Endothelial cell of umbilical vein (primary cell): ENCODE data around the gene MARS1.
"Not testable (repeated sequence)": the region's sequence is repeated elsewhere in the genome, so short reads cannot be mapped to it uniquely, and the experiment has no call there.

ENCODE experiments used
- FOS ChIP-seq: IDR thresholded peaks from 2 replicates; pipeline ENCODE4 v1.6.1; 2011; ENCODE audit warnings: mild to moderate bottlenecking, low read length, moderate library complexity, borderline replicate concordance; ENCODE audit not compliant: insufficient read depth
- MYC ChIP-seq: IDR thresholded peaks from one replicate; pipeline ENCODE4 v1.6.1; 2011; ENCODE audit warnings: mild to moderate bottlenecking, low read depth, low read length
- POLR2A ChIP-seq: IDR thresholded peaks from 2 replicates; pipeline ENCODE4 v1.6.1; 2012; ENCODE audit warnings: low read depth, mild to moderate bottlenecking, control low read depth, low read length
- TF ChIP-seq, protein P1 (sequence below), 2 donors: IDR thresholded peaks; 1 replicate in 1 of 2; 2 replicates in 1 of 2; pipeline ENCODE4 v1.5.1; 2011; ENCODE audit warnings: low read length in 2 of 2, mild to moderate bottlenecking in 2 of 2, moderate library complexity in 2 of 2, control low read depth in 1 of 2, inconsistent platforms in 1 of 2, low read depth in 1 of 2; ENCODE audit not compliant: insufficient read depth in 1 of 2; ENCODE audit errors: extremely low read depth in 1 of 2
- TF ChIP-seq, protein P2 (sequence below): IDR thresholded peaks from 2 replicates; pipeline ENCODE4 v1.6.1; 2011; ENCODE audit not compliant: insufficient read depth, insufficient read length

DNA sequence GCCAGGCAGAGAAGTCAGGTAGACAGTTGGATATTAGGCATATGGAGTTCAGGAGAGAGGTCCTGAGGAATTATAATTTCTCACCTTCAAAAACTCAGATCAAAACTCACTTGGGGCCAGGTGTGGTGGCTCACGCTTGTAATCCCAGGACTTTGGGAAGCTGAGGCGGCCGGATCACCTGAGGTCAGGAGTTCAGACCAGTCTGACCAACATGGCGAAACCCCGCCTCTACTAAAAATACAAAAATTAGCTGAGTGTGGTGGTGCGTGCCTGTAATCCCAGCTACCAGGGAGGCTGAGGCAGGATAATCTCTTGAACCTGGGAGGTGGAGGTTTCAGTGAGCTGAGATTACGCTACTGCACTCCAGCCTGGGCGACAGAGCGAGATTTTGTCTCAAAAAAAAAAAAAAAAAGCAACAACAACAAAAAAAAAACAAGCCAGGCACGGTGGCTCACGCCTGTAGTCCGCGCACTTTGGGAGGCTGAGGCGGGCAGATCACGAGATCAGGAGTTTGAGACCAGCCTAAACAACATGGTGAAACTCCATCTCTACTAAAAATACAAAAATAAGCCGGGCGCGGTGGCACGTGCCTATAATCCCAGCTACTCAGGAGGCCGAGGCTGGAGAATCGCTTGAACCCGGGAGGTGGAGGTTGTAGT, 14.6 kb downstream of the MARS1 start:
- TF ChIP-seq MYC, FOS, POLR2A: not testable (repeated sequence)
- TF ChIP-seq, protein P1, sequence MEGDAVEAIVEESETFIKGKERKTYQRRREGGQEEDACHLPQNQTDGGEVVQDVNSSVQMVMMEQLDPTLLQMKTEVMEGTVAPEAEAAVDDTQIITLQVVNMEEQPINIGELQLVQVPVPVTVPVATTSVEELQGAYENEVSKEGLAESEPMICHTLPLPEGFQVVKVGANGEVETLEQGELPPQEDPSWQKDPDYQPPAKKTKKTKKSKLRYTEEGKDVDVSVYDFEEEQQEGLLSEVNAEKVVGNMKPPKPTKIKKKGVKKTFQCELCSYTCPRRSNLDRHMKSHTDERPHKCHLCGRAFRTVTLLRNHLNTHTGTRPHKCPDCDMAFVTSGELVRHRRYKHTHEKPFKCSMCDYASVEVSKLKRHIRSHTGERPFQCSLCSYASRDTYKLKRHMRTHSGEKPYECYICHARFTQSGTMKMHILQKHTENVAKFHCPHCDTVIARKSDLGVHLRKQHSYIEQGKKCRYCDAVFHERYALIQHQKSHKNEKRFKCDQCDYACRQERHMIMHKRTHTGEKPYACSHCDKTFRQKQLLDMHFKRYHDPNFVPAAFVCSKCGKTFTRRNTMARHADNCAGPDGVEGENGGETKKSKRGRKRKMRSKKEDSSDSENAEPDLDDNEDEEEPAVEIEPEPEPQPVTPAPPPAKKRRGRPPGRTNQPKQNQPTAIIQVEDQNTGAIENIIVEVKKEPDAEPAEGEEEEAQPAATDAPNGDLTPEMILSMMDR (IDR thresholded peaks at IDR 0.05; ENCODE audit: extremely low read depth in 1 of 2, insufficient read depth in 1 of 2, low read depth in 1 of 2, low read length in 2 of 2): not testable (repeated sequence)
- TF ChIP-seq, protein P2, sequence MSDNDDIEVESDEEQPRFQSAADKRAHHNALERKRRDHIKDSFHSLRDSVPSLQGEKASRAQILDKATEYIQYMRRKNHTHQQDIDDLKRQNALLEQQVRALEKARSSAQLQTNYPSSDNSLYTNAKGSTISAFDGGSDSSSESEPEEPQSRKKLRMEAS: not testable (repeated sequence)
